Activated CD4-positive, CD25-positive, alpha-beta regulatory T cell treated with anti-CD3 and anti-CD28 coated beads, Interleukin-2, amount 50 U/mL, for 72 hours (primary cell): ENCODE measurements around the gene REEP1.
"Not testable (repeated sequence)": the region's sequence is repeated elsewhere in the genome, so short reads cannot be mapped to it uniquely, and the experiment has no call there.

Source experiments
- DNase-seq: peaks from one replicate; pipeline ENCODE4 v3.0.0; 2021

The REEP1 gene

DNA sequence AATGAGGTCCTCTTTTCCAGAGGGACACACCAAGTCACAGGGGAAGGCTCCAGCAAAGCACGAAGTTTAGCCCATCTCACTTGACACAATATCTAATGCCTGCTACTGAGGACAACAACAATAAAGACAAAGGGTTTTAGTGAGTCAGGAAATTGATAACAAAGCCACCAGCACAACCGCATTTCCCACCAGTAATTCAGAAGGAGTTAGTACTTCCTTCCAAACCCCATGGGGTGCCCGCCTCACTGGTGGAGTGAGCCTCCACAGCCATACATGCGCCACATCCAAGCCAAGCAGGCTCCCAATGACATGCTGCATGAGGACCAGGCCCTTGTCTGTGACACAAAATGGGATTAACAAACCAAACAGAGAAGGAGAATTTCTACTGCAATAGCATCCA is 98.1 kb downstream of the REEP1 start:
- no peak for DNase-seq

DNA sequence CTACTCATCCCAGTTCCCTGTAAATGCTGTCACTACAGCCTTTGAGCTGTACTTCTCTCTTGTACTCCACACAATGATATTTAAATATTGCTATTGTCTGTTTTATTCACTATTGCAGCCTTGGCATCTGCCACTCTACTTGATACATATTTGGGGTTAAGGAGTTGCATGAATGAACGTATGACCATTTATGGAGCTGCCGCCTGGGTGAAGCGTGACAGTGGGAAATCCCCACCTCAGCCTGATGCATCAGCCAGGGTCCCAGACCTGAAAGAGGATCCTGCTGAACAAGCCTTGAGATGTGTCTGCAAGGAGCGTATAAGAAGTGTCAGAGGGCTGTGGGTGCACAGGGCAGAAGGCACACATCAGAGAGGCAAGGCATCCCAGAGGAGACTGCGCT is 99.1 kb downstream of the REEP1 start:
- DNase-seq = peak; percentile 41

DNA sequence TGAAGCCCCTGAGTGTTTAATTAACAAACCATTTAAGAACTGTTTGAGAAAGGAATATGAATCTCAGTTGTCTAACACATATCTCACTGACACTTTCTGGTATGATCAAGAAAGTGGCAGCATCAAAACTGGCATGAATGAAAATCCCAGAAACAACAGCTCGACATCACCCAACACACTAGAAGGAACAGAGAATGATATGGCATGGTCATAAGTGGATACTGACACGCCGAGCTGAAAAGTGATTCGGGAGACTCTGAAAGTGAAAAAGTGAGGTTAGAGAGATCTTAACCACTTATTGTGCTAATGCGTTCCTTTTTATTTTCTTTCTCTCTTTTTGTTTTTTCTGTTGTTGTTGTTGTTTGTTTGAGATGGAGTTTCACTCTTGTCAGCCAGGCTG is 100.3 kb downstream of the REEP1 start:
- DNase-seq = no peak

DNA sequence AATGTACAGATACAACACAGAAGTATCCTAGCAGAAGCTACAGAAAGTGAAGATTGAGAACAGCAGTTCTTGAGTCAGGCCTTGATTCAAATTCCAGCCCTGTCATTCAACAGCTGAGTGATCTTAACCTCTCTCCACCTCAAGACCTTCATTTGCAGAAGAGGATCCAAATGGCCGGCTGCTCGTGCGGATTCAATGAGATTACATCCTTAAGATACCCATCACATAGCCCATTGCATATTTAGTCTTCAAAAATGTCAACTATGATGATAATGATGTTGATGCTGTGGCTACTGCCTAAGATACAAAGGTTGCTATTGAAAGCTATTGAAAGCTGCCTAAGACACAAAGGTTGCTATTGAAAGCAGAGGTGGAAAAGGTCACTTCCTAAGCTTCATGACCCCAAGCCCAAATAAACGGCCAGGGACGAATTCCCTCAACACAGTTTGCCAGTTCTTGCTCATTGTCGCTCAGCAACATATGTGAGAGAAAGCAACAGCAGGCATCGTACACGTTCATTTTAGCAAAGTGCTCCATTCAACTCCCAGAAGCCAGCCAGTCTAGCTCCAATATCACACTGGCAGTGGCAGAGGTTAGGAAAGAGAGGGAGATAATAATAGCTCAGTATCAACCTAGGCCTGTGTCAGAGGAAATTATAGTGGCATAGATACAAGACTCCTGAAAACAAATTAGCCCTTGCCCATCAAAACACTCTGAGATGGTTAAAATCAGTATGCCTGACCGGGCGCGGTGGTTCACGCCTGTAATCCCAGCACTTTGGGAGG is 102.0 kb downstream of the REEP1 start:
- no peak for DNase-seq

DNA sequence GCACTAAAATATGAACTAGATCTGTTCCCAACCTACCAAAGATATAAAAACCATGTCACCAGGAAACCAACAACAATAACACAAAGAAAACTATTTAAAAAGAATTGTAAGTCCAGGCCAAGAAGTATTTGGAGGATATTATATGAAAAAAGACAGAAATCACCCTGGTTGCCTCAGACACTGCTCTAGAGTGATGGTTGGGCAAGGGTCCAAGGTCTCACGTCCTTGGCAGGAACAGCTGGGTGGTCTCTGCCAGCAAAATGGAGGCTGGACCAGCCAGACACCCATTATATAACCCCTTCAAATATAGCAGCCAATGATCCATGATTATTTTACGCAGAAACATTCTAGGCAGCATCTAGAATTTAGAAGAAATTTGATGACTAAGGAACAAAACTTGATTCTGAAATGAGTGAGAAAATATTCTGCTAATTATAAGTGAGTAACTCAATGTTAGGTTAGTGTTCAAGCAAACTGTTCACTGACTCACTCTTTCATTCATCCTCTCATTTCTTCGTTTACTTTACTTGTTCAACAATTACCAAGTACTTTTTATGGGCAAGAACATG is 102.8 kb downstream of the REEP1 start:
- no peak for DNase-seq

DNA sequence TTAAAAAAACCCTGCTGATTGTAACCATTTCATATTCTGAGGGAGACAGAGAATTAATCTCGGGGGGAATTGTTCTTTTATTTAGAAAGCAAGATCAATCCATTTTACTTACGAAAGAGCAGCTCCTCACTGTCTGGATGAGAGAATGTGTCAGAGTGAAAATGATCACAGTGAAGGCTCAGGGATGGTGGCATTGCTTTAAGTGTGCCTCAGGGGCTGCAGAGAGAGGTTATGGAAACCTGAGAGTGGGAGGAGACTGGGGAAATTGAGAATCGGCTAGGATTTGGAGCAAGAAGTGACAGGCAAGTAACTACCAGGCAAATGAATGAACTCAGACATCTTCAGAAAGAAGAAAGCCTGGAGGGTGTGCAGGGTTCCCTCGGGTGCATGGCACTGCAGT is 104.0 kb downstream of the REEP1 start:
- no peak for DNase-seq

DNA sequence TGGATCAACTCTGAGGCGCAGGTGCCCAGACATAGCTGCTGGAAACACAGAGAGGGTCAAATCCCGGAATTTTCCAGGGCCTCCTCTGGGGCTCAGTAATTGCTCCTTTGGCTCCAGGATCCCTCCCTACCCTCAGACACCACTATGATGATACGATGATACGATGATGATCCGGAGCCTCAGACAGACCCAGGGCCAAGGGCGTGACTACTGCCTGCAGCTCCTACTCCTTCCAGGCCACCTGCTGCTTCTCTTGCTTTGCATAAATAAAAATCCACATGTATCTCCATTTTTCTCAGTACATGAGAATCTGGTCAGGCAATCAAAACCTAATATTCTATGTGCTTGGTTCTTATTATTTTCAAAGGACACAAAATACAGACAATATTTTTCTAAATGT is 104.5 kb downstream of the REEP1 start:
- DNase-seq = no peak

DNA sequence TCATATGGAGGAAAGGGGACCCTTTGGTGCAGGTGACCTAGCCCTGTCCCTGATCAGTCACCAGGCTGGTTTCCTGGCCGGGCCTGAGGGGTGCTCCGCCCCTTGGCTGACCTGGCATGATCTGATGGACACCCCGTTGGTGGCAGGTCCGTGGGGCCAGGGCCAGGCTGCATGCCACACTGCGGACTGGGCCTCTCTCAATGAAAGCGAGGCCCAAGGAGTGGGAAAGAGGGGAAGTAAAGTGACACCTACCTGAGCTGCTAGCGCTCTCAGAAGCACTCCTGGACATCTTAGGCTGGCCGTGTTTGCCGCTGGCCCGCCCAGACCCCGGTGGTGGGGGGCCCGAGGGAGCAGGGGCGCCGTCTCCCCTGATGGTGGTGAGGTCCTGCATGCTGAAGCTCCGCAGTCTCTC is 105.0 kb downstream of the REEP1 start:
- no peak for DNase-seq

DNA sequence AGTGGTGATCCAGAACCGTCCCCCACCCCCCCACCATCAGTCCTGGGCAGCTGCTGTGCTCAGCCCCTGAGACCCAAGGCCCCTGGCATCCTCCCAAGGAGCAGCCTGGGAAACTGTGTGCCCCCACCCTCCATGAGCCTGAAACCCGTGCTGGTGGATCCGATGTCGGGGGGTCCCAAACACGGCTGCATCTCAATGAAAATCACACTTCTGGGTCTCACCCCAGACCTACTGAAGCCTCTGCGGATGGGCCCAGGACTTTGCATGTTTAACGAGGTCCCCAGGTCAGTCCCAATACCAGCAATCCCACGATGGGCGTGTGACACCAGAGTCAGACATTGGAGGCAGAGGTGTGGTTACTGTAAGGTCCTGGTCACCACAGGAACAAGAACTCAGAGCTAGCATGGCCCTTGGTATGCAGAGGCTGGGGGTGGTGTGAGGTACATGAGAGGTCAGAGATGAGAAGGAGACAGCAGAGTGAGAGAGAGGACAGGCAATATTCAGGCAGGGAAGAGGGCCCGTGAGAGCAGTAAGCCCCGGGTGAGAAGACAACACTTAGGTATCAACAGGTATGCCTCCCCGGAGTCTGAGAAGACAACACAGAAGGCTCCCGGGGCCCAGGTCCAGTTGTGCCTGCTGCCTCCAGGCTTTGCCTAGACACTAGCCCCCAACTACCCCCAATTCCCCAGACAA is 105.6 kb downstream of the REEP1 start:
- DNase-seq = no peak

DNA sequence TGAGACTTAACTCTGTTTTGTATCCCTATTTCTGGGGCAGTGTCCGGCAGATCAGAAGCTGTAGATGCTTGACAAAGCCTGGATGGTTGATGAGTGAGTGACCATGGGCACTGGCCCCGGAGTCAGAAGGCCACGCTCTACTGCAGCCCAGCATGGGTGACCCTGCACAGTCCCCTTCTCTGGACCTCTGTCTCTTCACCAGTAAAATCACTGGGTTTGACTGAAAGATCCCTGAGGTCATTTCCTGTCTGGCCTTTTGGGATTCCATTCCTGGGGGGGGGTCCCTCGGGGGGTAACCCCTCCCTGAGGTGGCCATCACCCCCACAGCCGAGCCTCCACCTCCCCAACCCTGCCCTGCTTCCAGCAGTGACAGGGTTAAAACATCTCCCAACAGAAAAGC is 106.5 kb downstream of the REEP1 start:
- no peak for DNase-seq

DNA sequence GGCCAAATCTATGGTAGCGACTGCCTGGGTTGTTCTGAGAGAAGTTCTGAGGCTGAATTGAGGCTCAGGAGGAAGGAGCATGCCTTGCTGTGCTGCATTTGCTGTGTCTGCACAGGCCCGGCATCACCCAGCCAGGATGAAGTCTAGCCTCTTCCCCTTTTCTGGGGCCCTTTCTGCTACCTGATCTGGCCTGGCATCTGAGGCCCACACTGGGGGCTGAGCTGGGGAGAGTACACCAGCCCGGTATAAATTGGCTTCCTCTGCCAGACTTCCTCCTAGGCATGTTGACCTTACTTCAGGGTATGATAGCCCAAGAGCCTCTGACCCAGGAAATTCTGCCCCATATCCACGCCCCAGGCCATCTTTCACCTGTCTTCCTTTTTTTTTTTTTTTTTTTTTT is 108.2 kb downstream of the REEP1 start:
- no peak for DNase-seq

DNA sequence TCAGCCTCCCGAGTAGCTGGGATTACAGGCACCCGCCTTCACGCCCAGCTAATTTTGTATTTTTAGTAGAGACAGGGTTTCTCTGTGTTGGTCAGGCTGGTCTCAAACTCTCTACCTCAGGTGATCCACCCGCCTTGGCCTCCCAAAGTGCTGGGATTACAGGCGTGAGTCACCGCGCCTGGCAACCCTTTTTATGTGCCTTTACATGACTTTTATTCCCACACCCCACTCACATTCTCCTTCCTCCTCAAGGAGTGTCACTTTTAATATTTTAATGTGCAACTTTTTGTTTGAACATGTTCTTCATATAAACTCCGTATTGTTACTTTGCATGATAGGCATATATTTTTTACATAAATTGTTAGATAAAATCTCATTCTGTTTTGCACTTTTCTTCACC is 108.9 kb downstream of the REEP1 start:
- not testable (repeated sequence) for DNase-seq

DNA sequence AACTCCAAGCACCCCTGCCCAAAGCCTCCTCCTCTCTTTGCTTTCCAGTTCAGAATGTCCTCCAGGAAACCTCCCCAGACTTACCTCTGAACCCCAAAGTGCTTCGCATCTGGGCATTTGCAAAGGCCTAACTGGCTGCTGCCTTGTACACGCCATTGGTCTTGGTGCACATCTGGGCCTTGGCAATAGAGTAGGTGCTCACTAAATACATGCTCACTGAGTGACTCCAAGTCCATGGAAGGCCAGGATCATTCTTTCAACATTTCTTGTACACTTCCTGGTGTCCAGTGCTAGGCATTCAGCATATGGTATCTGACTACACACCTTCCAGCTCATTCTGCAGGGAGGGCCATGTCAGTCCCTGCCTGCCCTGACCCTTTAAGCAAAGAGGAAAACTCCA is 109.7 kb downstream of the REEP1 start:
- no peak for DNase-seq

DNA sequence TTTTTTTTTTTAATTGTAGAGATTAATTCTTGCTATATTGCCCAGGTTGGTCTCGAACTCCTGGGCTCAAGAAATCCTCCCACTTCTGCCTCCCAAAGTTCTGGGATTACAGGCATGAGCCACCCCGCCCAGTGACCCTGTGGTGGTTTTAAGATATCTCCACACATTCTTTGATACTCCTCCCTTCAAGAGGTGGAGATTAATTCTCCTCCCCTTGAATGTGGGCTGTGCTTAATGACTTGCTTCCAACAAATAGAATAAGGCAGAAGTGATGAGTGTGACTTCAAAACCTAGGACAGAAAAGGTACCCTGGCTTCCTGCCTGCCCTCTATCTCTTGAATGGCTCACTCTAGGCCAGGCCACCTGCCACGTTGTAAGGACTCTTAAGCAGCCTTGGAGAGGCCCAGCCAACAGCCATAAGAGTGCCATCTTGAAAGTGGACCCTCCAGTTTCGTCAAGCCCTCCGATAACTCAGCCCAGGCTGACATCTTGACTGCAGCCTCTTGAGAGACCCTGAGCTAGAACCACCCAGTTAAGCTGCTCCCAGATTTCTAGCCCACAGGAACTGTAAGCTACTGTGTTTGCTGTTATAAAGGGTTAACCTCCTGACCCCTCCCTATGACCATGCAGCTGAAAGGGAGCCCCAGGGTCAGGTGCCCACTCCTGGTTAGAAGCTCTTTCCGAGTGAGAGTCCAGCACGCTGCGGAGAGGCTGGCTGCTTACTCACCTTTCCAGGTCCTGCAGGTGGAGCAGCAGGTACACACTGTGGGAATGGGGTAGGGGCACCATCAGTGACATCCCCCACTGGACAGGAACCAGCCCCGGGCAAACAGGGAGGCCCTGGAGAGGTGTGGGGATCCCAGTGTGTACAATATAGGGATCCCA is 110.5 kb downstream of the REEP1 start:
- DNase-seq = no peak

DNA sequence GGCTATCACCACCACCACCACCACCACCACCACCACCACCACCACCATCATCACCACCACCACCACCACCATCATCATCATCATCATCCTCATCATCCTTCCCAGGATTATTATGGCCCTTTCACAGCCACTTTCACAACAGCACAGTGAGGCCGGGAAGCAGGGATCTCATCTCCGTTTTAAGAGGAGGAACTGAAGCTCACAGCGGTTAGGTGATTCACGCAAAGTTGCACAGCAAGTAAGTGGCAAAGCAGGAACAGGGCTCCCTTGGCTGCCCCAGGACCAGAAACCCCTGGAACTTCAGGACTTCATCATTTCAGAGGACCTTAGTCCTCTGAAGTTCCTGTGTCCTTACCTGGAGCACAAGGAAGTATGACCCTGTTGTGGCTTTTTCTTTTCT is 111.4 kb downstream of the REEP1 start:
- no peak for DNase-seq

DNA sequence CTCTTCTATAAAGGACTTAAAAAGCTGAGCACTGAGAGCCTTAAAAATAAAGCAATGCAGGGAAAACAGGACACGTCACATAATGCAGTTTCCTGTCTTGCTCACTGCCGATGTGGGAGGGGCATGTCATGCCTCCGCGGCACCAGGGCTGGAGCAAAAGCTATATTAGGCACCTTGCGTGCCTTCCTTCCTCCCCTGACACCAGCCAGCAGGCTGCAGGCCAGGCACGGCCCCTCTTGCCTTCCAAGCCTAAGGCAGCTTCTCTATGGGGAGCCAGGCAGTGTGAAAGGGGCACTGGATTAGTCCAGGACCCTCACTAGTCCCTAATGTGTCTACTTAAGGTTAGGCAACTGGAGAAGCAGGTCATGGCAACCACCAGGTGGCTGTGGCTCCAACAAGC is 111.8 kb downstream of the REEP1 start:
- peak; percentile 57 for DNase-seq

DNA sequence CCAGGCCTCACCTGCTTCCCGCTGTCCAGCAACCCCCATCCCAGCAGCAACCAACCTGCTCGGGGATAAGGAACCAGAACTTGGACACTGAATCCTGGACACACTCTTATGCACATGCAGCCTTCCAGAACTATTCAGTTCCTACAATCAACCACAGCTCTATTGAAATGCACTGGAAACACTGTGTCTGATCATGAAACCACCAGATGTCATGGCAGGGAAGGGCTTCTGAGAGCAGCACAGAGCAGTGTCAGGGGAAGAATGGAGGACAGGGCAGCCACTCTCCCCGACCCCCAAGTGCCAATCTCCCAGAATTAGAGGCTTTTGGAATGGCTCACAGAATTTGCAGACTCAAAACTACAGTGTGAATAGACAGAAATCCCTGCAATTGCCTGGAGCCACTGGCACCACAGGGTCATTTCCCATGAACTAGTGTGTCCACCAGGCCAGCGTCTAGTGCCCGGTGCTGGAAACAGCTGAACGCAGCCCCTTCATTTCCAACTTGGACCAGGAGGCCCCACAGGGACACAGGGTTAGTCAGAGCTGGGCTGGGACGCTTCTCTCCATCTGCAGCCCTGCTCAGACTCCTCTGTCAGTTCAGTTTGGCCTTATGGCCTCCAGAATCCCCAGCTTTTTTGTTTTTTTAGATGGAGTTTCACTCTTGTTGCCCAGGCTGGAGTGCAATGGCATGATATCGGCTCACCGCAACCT is 112.6 kb downstream of the REEP1 start:
- DNase-seq = no peak

DNA sequence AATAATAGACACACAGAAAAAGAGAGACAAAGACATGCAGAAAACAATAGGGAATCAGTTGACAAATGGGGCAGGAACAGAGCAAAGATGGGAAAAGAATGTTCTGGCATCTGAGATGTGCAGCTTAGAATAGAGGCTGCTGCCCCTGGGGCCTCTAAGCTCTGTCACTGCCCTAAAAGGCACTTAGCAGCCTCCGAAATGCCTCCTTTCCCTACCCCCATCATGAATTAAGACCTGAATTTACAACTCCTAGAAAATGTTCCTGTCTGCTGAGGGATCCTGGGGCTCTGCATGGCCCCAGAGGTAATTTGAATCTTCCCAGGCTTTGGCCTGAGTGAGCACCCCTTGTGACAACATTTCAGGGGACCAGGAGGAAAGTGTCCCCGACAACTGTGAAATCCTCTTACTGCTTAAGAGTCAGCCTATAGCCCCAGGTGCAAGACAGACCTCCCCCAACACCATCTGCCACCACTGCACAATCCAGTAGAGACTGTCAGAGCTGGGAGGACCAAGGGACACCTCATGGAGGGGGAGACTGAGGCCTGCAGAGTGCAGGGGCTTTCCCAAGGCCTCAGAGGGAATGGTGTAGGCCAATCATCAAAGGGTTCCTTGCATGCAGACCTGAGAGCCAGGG is 113.4 kb downstream of the REEP1 start:
- no peak for DNase-seq

DNA sequence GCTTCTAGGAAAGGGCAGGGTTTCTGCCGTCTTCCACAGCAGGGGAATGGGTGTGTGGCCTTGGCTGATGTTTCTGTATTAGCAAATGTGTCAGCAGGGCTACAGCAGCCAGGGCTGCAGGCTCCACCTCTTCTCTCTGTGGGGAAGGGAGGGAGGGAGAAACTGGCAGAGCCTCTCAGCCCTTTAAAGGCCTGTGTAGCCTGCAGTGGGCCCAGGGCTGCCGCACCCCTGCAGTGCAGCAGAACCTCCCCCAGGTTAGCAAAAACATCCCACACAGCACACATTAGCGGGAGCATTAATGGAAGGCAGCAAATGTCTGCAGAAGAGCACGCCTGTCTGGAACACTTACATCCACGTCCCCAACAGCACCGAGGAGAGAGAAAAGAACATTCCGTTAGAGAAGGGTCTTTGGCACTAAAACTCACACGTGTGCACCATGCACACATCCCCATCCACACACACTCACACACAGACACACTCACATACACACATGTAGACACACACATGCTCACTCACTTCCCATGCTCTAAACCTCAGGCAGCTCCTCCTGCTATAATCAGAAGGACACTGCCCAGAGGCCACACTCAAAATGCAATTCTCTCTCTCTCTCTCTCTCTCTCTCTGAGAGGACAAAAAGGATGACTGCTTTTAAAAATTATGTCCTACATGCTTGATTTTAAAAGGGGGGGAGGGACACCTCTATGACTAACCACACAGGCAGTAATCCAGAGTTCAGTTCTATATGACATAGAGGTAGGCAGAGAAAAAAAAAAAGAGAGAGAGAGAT is 114.1 kb downstream of the REEP1 start:
- DNase-seq = no peak

DNA sequence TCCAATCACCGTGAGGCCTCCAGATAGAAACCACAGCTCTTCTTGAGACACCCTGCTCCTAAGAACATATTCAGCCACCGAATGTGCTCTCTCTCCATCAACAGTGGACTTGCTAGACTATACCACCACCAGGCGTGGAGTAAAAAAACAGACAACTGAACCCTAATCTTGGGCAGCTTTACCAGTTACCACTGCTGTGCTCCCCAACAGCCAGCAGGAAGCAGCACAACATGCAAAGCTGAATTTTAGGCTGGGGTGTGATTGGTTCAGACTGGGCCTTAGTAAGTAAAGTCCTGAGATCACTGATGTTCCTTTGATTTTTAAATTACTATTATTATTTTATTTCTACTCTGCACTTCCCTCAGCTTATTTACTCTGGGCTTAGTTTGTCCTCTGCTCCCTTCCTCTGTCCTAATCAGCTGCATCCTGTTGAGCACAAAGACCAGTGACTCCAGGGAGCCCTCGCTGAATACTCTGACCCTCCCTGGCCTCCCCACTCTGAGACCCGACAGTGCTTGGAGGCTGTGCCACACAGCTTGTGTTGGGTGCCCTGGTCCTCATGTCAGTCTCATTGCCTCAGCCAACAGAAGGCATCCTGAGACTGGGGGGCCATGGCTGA is 116.3 kb downstream of the REEP1 start:
- DNase-seq = peak; percentile 66

DNA sequence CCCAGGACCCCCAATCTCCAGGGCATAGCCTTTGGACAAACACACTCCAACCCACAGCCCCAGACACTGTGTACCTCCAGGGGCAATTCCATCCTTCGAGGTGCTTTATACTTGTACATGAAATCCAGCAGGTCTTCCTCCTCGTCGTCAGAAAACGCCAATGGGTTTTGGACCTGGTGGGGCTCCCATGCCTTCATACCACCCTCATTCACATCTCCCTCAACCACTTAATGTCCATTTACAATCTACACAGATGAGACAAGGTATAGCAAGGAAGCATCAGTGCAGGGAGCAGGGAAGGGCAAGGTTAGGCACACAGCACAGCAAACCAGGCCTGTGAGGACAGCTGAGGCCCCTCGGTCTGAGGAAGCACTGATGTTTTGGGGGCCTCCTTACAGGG is 117.5 kb downstream of the REEP1 start:
- DNase-seq = no peak
